Activated effector memory CD4-positive, alpha-beta T cell treated with Interleukin-2 at 50 U/mL for 16 hours (primary cell): ENCODE measurements around the gene KCTD19.
A peak's percentile ranks its signal among the peaks of the same experiment; 100 is the strongest.

Source experiments
- DNase-seq: peaks from one replicate; pipeline ENCODE4 v3.0.0-alpha.2; 2020

KCTD19 gene

GRCh38 chr16:67281536-67282446 is 44.8 kb downstream of the KCTD19 start:
- DNase-seq = no peak

GRCh38 chr16:67280090-67281015 is 46.2 kb downstream of the KCTD19 start:
- DNase-seq = no peak

- peak; percentile 76 for DNase-seq
Observed at GRCh38 chr16:67279296-67280089, 47.0 kb downstream of the KCTD19 start, which contains the start of gene PLEKHG4. Gene PLEKHG4 (plus strand): TSS chr16:67279532. CDS start chr16:67280045, 513 bp downstream.

- no peak for DNase-seq
Observed at GRCh38 chr16:67278773-67279295, 47.7 kb downstream of the KCTD19 start.

- DNase-seq = no peak
Observed at GRCh38 chr16:67277999-67278772, 48.4 kb downstream of the KCTD19 start.

GRCh38 chr16:67277294-67277998 is 49.1 kb downstream of the KCTD19 start:
- no peak for DNase-seq

- DNase-seq = no peak
Observed at GRCh38 chr16:67275321-67275720, 51.2 kb downstream of the KCTD19 start.

- no peak for DNase-seq
Observed at GRCh38 chr16:67271446-67271845, 55.1 kb downstream of the KCTD19 start.

GRCh38 chr16:67270931-67271338 is 55.6 kb downstream of the KCTD19 start:
- DNase-seq = no peak

- DNase-seq = no peak
Observed at GRCh38 chr16:67269766-67270165, 56.8 kb downstream of the KCTD19 start.

- no peak for DNase-seq
Observed at GRCh38 chr16:67268136-67268579, 58.4 kb downstream of the KCTD19 start.

GRCh38 chr16:67265834-67266233 is 60.7 kb downstream of the KCTD19 start:
- DNase-seq = no peak

- no peak for DNase-seq
Observed at GRCh38 chr16:67264866-67265265, 61.7 kb downstream of the KCTD19 start.

- DNase-seq = no peak
Observed at GRCh38 chr16:67264277-67264676, 62.3 kb downstream of the KCTD19 start.

- DNase-seq = no peak
Observed at GRCh38 chr16:67263201-67263600, 63.3 kb downstream of the KCTD19 start.

- no peak for DNase-seq
Observed at GRCh38 chr16:67260426-67261063, 66.0 kb downstream of the KCTD19 start.

- DNase-seq = no peak
Observed at GRCh38 chr16:67259705-67260104, 66.8 kb downstream of the KCTD19 start.

GRCh38 chr16:67258161-67258835 is 68.2 kb downstream of the KCTD19 start:
- DNase-seq = no peak

GRCh38 chr16:67257486-67258160 is 68.9 kb downstream of the KCTD19 start:
- no peak for DNase-seq
